ENCODE data around the gene LPO. TPM values are rescaled to one million over a fixed set of nuclear protein-coding genes. Genes with fewer than 3 reads are reported as not detected.

The LPO gene
- total and polyA plus RNA-seq, 7 donors, result 0.01 TPM; not detected in 6

- intact Hi-C loops (cut with DNase I), result no loop called here
- WGBS, 3 donors, result 90 to 92% (median 90%) methylated on average over 4 of the region's 4 CpGs
- DNase-seq, result no peak
- no peaks in the 10 kb centered on the region for H3K36me3 ChIP-seq (ENCODE audit: insufficient read depth in 1 of 2, low read depth in 1 of 2)
- ATAC-seq, result no peak
- peaks cover 0 to 5% (median 0%) of the 10 kb centered on the region in 3 donors for H3K27me3 ChIP-seq (ENCODE audit: insufficient read depth in 3 of 3, low read length in 2 of 3)
- H3K9me3 ChIP-seq, result no peaks in the 10 kb centered on the region
- no peaks in the 10 kb centered on the region for H3K4me1 ChIP-seq
- no peak for TF ChIP-seq CTCF (IDR thresholded peaks at IDR 0.05)
- H3K27ac ChIP-seq, result no peak overlapping the region
- no peak overlapping the region for H3K4me3 ChIP-seq
Observed at GRCh38 chr17:58229881-58230280, 8.5 kb upstream of the LPO start.

- no peak for TF ChIP-seq CTCF (IDR thresholded peaks at IDR 0.05)
- H3K4me3 ChIP-seq, result no peak overlapping the region
- H3K9me3 ChIP-seq, result no peaks in the 10 kb centered on the region
- no peaks in the 10 kb centered on the region for H3K36me3 ChIP-seq (ENCODE audit: insufficient read depth in 1 of 2, low read depth in 1 of 2)
- H3K27me3 ChIP-seq (ENCODE audit: insufficient read depth in 3 of 3, low read length in 2 of 3), result peaks cover 0 to 17% (median 0%) of the 10 kb centered on the region in 3 donors
- no peak for DNase-seq
- no peak for ATAC-seq
- WGBS, 3 donors, result 21 to 32% (median 28%) methylated on average over 2 of the region's 2 CpGs
- intact Hi-C loops (cut with DNase I), result no loop called here
- H3K4me1 ChIP-seq, result no peaks in the 10 kb centered on the region
- no peak overlapping the region for H3K27ac ChIP-seq
Observed at GRCh38 chr17:58231641-58232040, 6.7 kb upstream of the LPO start.

- no peak overlapping the region for H3K4me3 ChIP-seq
- H3K9me3 ChIP-seq, result no peaks in the 10 kb centered on the region
- DNase-seq (no peak), ATAC-seq (no peak)
- H3K36me3 ChIP-seq (ENCODE audit: insufficient read depth in 1 of 2, low read depth in 1 of 2), result no peaks in the 10 kb centered on the region
- no peaks in the 10 kb centered on the region for H3K4me1 ChIP-seq
- TF ChIP-seq CTCF (IDR thresholded peaks at IDR 0.05), result no peak
- peaks cover 0 to 20% (median 0%) of the 10 kb centered on the region in 3 donors for H3K27me3 ChIP-seq (ENCODE audit: insufficient read depth in 3 of 3, low read length in 2 of 3)
- WGBS, 3 donors, result 47 to 48% (median 47%) methylated on average over 12 of the region's 12 CpGs
- no peak overlapping the region for H3K27ac ChIP-seq
- intact Hi-C loops (cut with DNase I), result no loop called here
Observed at GRCh38 chr17:58232707-58233156, 5.7 kb upstream of the LPO start.

- no peak for ATAC-seq
- TF ChIP-seq CTCF (IDR thresholded peaks at IDR 0.05), result no peak
- Histone ChIP-seq H3K4me1 (no peaks in the 10 kb centered on the region), H3K27ac (no peak overlapping the region), H3K27me3 (ENCODE audit: insufficient read depth in 3 of 3, low read length in 2 of 3) (peaks cover 0 to 20% (median 0%) of the 10 kb centered on the region in 3 donors), H3K9me3 (no peaks in the 10 kb centered on the region), H3K4me3 (no peak overlapping the region), H3K36me3 (ENCODE audit: insufficient read depth in 1 of 2, low read depth in 1 of 2) (no peaks in the 10 kb centered on the region)
- 64 to 86% (median 77%) methylated on average over 3 of the region's 3 CpGs for WGBS, 3 donors
- no peak for DNase-seq
- intact Hi-C loops (cut with DNase I), result no loop called here
Observed at GRCh38 chr17:58233543-58233942, 4.8 kb upstream of the LPO start.

- WGBS, 3 donors, result 72 to 83% (median 81%) methylated on average over 3 of the region's 3 CpGs
Observed at GRCh38 chr17:58234512-58234911, 3.9 kb upstream of the LPO start.

More at GRCh38 chr17:58234512-58234911, 3.9 kb upstream of the LPO start:
- Histone ChIP-seq H3K4me3 (no peak overlapping the region), H3K4me1 (no peaks in the 10 kb centered on the region), H3K9me3 (no peaks in the 10 kb centered on the region), H3K27ac (no peak overlapping the region), H3K27me3 (ENCODE audit: insufficient read depth in 3 of 3, low read length in 2 of 3) (peaks cover 0 to 26% (median 0%) of the 10 kb centered on the region in 3 donors), H3K36me3 (ENCODE audit: insufficient read depth in 1 of 2, low read depth in 1 of 2) (no peaks in the 10 kb centered on the region)
- ATAC-seq (no peak), DNase-seq (no peak)
- intact Hi-C loops (cut with DNase I), result no loop called here
- TF ChIP-seq CTCF (IDR thresholded peaks at IDR 0.05), result no peak

Data from psoas muscle (tissue), 8 donors.